Natural killer cell (primary cell): ENCODE results near the gene TMIGD2. TPM values are rescaled to one million over a fixed set of nuclear protein-coding genes. Genes with fewer than 3 reads are reported as not detected.

ENCODE experiments used
- ATAC-seq, 3 donors: fragments of 150-1000 bp in 2 of 3; fragments of 200-7000 bp in 1 of 3; cut with Tn5 transposase; 1 replicate in 1 of 3; 2 replicates in 2 of 3; pipeline ENCODE4 v1.10.0; 2021; ENCODE audit warnings: mild to moderate bottlenecking in 2 of 3, moderate library complexity in 2 of 3
- DNase-seq, 2 donors: peaks; one replicate each; pipeline versions ENCODE4 v3.0.0 to v3.0.0-alpha.2; 2013 to 2021; ENCODE audit warnings: mixed read lengths in 1 of 2
- H3K27ac ChIP-seq: one replicate; pipeline ENCODE4 v1.5.1; 2013; ENCODE audit warnings: mild to moderate bottlenecking, low read length
- H3K27me3 ChIP-seq: one replicate; pipeline ENCODE4 v1.6.1; 2013; ENCODE audit warnings: low read length; ENCODE audit not compliant: control insufficient read depth, insufficient read depth
- H3K36me3 ChIP-seq: one replicate; pipeline ENCODE4 v1.6.1; 2013; ENCODE audit warnings: low read length; ENCODE audit not compliant: control insufficient read depth, insufficient read depth
- H3K4me1 ChIP-seq: one replicate; pipeline ENCODE4 v1.6.1; 2013; ENCODE audit warnings: low read length; ENCODE audit not compliant: control insufficient read depth, insufficient read depth
- H3K4me3 ChIP-seq: one replicate; pipeline ENCODE4 v1.5.1; 2013; ENCODE audit warnings: low read length
- H3K9me3 ChIP-seq: one replicate; pipeline ENCODE4 v1.6.1; 2013; ENCODE audit warnings: low read length; ENCODE audit not compliant: control insufficient read depth, insufficient read depth
- H3K27ac Mint-ChIP-seq, 2 donors: one replicate each; pipeline ENCODE4 v1.8.0; 2022; ENCODE audit warnings: mild to moderate bottlenecking in 2 of 2, mixed read lengths in 2 of 2, moderate library complexity in 1 of 2
- H3K27me3 Mint-ChIP-seq, 2 donors: one replicate each; pipeline ENCODE4 v1.8.0; 2022; ENCODE audit warnings: low read depth in 2 of 2, mixed read lengths in 2 of 2
- H3K36me3 Mint-ChIP-seq: one replicate; pipeline ENCODE4 v1.8.0; 2022; ENCODE audit warnings: mixed read lengths
- H3K4me1 Mint-ChIP-seq, 2 donors: one replicate each; pipeline ENCODE4 v1.8.0; 2022; ENCODE audit warnings: mixed read lengths in 2 of 2
- H3K4me3 Mint-ChIP-seq: one replicate; pipeline ENCODE4 v1.8.0; 2022; ENCODE audit warnings: mild to moderate bottlenecking, moderate library complexity, mixed read lengths
- H3K9me3 Mint-ChIP-seq, 2 donors: one replicate each; pipeline ENCODE4 v1.8.0; 2022; ENCODE audit warnings: mixed read lengths in 2 of 2
- WGBS: methylation state at CpG from one replicate; pipeline ENCODE4 v1.1.7; 2013; ENCODE audit warnings: missing lambda C conversion rate; ENCODE audit not compliant: insufficient coverage; 5-methylcytosine and 5-hydroxymethylcytosine counted together
- intact Hi-C: fragments of 100-400 bp; cut with micrococcal nuclease; formaldehyde crosslinking; loops from one replicate; pipeline ENCODE4 v1.14.2; 2022
- total RNA-seq, 4 donors: library from RNA; stranded (reverse); fragments of 120-200 nt in 1 of 4; gene quantifications; one replicate each; pipeline versions ENCODE4 v1.2.3 to v1.2.4, GENCODE V29; 2013 to 2022
- TF ChIP-seq, protein P1 (sequence below): fragments of 200-600 bp; IDR thresholded peaks from one replicate; pipeline ENCODE4 v1.8.0; 2022; ENCODE audit warnings: antibody characterized with exemption

TMIGD2 gene
- total RNA-seq, 3 donors from 2014 or later (not counting 1 experiment from before 2014, with no cell fraction given) = 33.8 to 45.3 (median 41.1) TPM

DNA sequence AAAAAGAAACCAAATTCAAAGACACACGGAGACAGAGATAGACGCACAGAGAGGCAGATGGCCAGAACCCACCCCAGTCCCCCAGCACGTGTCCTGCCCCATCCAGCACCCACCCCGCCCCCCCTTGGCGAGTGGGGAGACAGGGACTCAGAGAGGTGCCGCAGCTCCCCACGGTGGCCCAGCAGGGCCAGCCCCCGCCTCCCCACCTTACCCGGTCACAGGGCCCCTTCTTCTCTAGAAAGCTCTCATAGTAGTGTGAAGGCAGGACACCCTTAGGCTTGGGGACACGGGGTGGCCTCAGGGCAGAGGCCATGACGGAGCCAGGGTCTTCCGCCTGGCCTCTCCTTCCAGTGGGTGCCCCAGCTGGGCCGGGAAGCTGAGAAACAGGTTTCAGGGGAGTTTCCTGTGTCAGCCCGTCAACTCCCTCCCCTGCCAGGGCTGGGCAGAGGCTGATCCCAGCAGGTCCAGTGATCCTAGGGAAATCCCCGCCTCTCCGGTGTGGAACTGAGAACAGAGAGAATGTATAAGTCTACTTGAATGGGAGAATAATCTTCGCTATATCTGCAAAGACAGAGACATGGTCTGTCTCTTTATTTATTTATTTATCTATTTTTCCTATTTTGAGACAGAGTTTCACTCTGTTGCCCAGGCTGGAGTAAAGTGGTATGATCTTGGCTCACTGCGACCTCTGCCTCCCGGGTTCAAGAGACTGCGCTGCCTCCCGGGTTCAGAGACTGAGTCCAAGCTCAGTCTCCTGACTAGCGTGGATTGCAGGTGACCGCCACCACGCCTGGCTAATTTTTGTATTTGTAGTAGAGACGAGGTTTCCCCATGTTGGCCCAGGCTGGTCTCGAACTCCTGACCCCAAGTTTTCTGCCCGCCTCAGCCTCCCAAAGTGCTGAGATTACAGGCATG, 36.5 kb upstream of the TMIGD2 start, which contains the start of gene STAP2:
STAP2 (minus strand) TSS at position 387 of the 915 bp plus-strand sequence; CDS start at position 313, 74 bp downstream.
- Mint-ChIP-seq H3K36me3 (no peaks in the 10 kb centered on the region), H3K4me3 (peak within 1 kb of the TSS; percentile 92), H3K4me1 (peaks cover 12 to 42% of the 10 kb centered on the region in 2 donors), H3K27me3 (no peaks in the 10 kb centered on the region), H3K9me3 (peaks cover 0 to 11% of the 10 kb centered on the region in 2 donors), H3K27ac (peak within 1 kb of the TSS; percentile 75 to 85)
- peaks cover 25% of the 10 kb centered on the region for H3K4me1 ChIP-seq
- TF ChIP-seq, protein P1, sequence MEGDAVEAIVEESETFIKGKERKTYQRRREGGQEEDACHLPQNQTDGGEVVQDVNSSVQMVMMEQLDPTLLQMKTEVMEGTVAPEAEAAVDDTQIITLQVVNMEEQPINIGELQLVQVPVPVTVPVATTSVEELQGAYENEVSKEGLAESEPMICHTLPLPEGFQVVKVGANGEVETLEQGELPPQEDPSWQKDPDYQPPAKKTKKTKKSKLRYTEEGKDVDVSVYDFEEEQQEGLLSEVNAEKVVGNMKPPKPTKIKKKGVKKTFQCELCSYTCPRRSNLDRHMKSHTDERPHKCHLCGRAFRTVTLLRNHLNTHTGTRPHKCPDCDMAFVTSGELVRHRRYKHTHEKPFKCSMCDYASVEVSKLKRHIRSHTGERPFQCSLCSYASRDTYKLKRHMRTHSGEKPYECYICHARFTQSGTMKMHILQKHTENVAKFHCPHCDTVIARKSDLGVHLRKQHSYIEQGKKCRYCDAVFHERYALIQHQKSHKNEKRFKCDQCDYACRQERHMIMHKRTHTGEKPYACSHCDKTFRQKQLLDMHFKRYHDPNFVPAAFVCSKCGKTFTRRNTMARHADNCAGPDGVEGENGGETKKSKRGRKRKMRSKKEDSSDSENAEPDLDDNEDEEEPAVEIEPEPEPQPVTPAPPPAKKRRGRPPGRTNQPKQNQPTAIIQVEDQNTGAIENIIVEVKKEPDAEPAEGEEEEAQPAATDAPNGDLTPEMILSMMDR = no peak
- H3K27me3 ChIP-seq = no peaks in the 10 kb centered on the region
- H3K4me3 ChIP-seq = peak within 1 kb of the TSS; percentile 39
- DNase-seq (no peak), ATAC-seq (no peak)
- WGBS = 53% methylated on average over 26 of the region's 27 CpGs
- intact Hi-C loops = no loop called here
- H3K36me3 ChIP-seq = no peaks in the 10 kb centered on the region
- no peaks in the 10 kb centered on the region for H3K9me3 ChIP-seq
- H3K27ac ChIP-seq = peak within 1 kb of the TSS; percentile 39

DNA sequence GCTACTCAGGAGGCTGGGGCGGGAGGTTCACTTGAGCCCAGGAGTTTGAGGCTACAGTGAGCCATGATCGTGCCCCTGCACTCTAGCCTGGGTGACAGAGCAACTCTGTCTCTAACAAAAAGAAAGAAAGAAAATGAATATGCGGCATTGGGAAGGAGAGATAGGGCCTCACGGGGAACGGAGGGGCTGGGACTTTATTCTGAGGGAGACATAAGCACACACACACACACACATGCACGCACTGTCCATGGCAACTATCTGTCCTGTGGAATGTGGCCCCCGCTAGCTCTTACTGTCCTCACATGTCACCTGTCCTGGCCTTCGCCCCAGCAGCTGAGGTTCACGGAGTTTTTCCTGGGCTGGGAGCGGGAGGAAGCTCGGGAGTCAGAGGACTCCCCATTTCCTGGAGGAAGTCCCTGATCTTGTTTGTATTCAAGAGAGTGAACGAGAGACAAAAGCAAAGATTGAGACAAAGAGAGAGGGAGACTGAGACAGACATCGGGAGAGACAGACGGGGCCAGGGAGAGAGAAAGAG, 35.8 kb upstream of the TMIGD2 start:
- 24% methylated on average over 11 of the region's 14 CpGs for WGBS
- Mint-ChIP-seq H3K4me3 (peak overlapping the region; percentile 92), H3K4me1 (peaks cover 12 to 37% of the 10 kb centered on the region in 2 donors), H3K27me3 (no peaks in the 10 kb centered on the region), H3K9me3 (peaks cover 0 to 11% of the 10 kb centered on the region in 2 donors), H3K27ac (peak overlapping the region; percentile 75 to 85), H3K36me3 (no peaks in the 10 kb centered on the region)
- DNase-seq (peak in 1 of 2 donors; percentile 47), ATAC-seq (no peak)
- no peaks in the 10 kb centered on the region for H3K27me3 ChIP-seq
- H3K9me3 ChIP-seq = no peaks in the 10 kb centered on the region
- H3K4me3 ChIP-seq = peak overlapping the region; percentile 39
- TF ChIP-seq, protein P1 = no peak
- H3K36me3 ChIP-seq = no peaks in the 10 kb centered on the region
- peaks cover 23% of the 10 kb centered on the region for H3K4me1 ChIP-seq
- H3K27ac ChIP-seq = peak overlapping the region; percentile 39
- intact Hi-C loops = no loop called here

DNA sequence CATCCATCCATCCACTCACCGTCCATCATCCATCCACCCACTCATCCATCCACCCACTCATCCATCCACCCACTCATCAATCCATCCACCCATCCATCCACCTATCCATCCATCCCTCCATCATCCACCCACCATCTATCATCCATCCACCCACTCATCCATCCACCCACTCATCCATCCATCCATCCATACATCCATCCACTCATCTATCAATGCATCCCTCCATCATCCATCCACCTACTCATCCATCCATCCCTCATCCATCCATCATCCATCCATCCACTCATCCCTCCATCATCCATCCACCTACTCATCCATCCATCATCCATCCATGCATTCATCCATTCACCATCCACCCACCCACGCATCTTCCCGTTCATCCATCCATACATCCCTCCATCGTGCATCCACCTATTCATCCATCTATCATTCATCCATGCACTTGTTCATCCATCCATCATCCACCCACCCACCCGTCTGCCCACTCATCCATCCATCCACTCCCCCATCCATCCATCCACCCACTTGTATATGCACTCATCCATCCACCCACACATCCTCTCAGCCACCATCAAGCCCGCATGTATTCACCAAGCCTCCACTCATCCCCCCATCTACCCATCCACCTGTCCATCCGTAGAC, 32.9 kb upstream of the TMIGD2 start:
- H3K27ac Mint-ChIP-seq = no peak overlapping the region
- H3K27me3 Mint-ChIP-seq = no peaks in the 10 kb centered on the region
- no peaks in the 10 kb centered on the region for H3K36me3 Mint-ChIP-seq
- peaks cover 12 to 25% of the 10 kb centered on the region in 2 donors for H3K4me1 Mint-ChIP-seq
- Histone ChIP-seq H3K4me1 (peaks cover 15% of the 10 kb centered on the region), H3K9me3 (no peaks in the 10 kb centered on the region), H3K4me3 (no peak overlapping the region), H3K36me3 (no peaks in the 10 kb centered on the region), H3K27me3 (no peaks in the 10 kb centered on the region), H3K27ac (no peak overlapping the region)
- DNase-seq (no peak), ATAC-seq (no peak)
- peaks cover 0 to 11% of the 10 kb centered on the region in 2 donors for H3K9me3 Mint-ChIP-seq
- TF ChIP-seq, protein P1 = no peak
- intact Hi-C loops = no loop called here
- 96% methylated on average over 7 of the region's 7 CpGs for WGBS
- no peak overlapping the region for H3K4me3 Mint-ChIP-seq
